Stimulated activated CD4-positive, alpha-beta T cell treated with anti-CD3 and anti-CD28 coated beads, TNF-alpha, amount 100 ng/mL, for 24 hours (primary cell): ENCODE measurements around the gene MST1.

Experiments used
- DNase-seq, 3 experiments: peaks; one replicate each; pipeline ENCODE4 v3.0.0-alpha.2; 2020; ENCODE audit warnings: low read depth in 3 of 3

The MST1 gene

DNA sequence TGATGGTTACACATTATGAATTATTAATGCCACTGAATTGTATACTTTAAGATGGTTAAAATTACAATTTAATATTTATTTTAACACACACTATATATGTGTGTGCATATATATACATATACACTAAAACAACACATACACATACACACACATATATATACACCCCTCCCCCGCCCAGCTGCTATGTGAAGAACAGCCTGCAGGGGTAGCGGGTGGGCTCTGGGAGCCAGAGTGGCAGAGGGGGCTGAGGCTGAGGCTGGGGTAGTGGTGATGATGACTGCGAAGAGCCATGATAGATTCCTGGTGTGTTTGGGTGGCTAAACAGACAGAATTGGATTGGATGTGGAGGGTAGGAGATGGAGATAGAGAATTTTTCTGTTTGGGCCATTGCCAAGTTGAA is 54.5 kb downstream of the MST1 start:
- DNase-seq, result no peak
